Measurements from ENCODE around the gene DHRS9.

GRCh38 chr2:169143998-169144397 is 74.6 kb downstream of the DHRS9 start:
- TF ChIP-seq CTCF (IDR thresholded peaks at IDR 0.05) (no peak), POLR2A (IDR thresholded peaks at IDR 0.05) (no peak)
